ENCODE data around the gene EXOC3L2.

EXOC3L2 gene

GRCh38 chr19:45162608-45163143 lies 82.5 kb downstream of the EXOC3L2 start:
- no peak overlapping the region for H3K4me3 Mint-ChIP-seq
- no peak for DNase-seq (ENCODE audit: low spot score)

More at GRCh38 chr19:45162608-45163143, 82.5 kb downstream of the EXOC3L2 start:
- H3K27me3 Mint-ChIP-seq (ENCODE audit: low read depth) = peaks cover 9% of the 10 kb centered on the region
- H3K27ac Mint-ChIP-seq = no peak overlapping the region
- H3K9me3 Mint-ChIP-seq = no peaks in the 10 kb centered on the region
- H3K4me1 Mint-ChIP-seq (ENCODE audit: low read depth) = peaks cover 17% of the 10 kb centered on the region
- H3K36me3 Mint-ChIP-seq (ENCODE audit: low read depth) = no peaks in the 10 kb centered on the region

All from T-helper 2 cell treated with Interferon-gamma antibody and Interleukin-4, amounts not matched to agents 5 μg/mL and 100 μg/mL, for 36 hours (primary cell).